ENCODE measurements around the gene ST6GALNAC1.

Gene ST6GALNAC1

DNA sequence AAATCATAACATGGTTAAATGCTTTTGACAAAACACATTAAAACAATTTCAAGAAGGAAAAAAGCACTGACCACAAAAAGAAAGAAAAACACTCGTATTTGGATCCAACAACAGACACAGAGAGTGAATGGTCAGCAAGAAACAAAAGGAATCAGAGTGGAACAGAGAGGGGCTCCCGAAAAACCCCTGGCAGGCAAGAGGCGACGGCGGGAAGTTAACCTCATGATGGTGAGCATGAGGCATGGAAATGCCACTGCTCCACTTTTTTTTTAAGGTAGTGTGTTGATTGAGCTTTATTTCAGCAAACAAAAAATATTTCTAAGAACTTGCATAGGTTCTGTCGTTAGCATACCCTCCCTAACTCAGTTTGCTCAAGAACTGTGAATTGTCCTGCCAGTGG, 32.1 kb upstream of the ST6GALNAC1 start:
- no peak for DNase-seq

GRCh38 chr17:76674600-76674999, 31.0 kb upstream of the ST6GALNAC1 start:
- DNase-seq: no peak

DNA sequence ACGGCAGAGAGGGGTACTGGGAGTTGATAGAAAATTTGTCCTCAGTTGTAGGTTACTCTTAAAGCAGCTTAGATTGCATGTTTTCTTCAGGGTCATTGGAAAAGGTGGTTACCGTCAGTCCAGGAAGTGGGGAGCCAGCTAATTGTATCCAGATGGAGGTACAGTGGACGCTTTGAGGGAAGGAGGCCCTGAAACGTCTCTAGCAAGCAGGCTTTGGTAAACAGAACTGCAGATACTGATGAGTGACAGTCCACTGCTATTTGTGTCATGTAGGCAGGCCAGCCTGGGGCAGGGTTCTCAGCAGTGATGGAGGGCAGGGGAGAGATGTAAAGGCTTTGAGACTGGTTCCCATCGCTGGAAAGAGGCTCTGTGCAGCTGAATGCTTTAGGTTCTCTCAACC, 30.2 kb upstream of the ST6GALNAC1 start:
- DNase-seq: no peak

DNA sequence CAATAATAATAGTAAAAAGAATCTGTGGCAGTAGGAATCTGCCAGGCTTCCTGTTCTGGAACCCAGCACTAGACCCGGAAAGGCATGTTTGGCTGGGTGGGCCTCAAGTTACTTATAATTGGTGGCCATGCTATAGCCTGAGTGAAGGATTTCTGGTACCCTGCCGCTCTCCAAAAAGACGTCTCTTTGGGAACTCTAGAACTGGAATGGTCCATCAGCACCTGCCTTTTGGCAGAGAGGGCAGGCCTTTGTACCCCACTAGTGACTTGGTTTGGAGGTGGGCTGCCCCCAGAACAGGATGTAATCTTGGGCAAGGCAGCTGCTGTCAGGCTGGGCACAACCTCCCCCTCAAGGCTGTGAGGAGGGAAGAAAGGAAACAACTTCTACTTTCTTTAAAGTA, 29.3 kb upstream of the ST6GALNAC1 start:
- DNase-seq: no peak

DNA sequence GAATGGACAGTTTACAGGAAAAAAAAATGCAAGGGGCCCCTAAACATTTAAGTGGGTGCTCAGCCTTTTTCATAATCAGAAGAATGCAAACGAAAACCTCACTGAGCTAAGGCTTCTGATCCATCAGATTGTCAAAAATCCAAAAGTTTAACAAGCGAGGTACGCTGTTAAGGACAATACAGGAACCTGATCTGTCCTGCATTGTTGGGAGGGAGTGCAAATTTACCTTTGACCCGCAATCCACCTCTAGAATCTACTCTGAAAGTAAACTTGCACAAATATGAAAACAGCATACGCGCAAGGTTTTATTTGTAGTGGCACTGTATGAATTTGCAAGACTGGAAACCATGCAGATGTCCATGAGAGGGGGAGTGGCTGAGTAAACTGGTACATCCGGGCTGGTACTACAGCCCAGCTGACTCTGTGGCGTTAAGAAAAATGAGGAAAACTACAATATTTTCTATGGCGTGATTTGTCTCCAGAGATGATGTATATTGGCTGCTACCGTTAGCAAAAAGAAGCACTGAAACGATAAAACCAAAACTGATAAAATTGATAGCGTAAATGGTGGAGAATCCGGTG, 28.8 kb upstream of the ST6GALNAC1 start:
- DNase-seq: no peak

GRCh38 chr17:76671912-76672262, 28.3 kb upstream of the ST6GALNAC1 start:
- no peak for DNase-seq

- DNase-seq: peak; percentile 100
Observed at GRCh38 chr17:76671123-76671911, 27.8 kb upstream of the ST6GALNAC1 start.

DNA sequence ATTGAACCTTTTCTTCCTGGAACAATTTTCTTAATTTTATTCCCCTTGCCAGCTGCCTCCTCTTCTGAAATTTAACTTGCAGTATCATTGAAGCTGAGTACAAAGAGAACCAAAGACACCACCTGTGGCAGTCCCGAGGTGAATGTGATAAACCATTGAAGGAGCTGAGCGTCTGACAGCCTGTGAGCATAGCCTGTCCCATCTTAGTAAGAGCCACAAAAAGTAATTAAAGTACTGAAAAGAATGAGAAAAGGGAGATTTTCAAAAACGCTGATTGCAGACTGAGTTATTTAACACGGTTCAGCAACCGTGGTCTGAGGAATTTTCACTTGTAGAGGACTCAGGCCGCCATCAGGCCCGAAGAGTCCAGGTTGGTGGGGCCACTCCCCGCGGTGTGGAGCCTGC, 27.2 kb upstream of the ST6GALNAC1 start:
- DNase-seq: no peak

GRCh38 chr17:76670020-76670717, 26.6 kb upstream of the ST6GALNAC1 start:
- no peak for DNase-seq

GRCh38 chr17:76667786-76668453, 24.4 kb upstream of the ST6GALNAC1 start:
- DNase-seq: no peak

DNA sequence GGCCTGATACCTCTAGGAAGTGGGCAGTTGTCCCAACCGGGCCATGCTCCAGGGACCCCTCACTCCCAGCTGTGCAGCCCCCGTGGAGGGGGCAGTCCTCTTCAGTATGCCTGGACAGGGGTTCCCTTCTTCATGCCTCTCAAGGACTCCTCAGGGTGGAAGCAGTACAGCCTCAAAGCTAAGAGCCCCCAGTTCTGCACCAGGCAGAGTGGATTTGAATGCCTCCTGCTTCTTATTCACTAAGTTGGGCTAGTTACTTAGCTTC, 23.9 kb upstream of the ST6GALNAC1 start:
- DNase-seq: no peak

DNA sequence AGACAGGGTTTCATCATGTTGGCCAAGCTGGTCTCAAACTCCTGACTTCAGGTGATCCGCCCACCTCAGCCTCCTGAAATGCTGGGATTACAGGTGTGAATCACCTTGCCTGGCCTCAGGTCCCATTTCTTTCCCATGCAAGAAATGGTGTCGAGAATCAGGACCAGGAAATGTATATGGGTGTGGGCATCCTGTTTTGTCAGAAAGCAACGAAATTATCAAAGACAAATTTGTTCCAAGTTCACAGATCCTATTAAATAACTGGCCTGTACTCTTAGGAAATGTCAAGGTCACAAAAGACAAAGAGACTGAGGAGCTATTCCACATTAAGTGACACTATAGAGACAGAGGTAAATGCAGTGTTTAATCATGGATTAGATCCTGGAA, 17.1 kb upstream of the ST6GALNAC1 start:
- no peak for DNase-seq

DNA sequence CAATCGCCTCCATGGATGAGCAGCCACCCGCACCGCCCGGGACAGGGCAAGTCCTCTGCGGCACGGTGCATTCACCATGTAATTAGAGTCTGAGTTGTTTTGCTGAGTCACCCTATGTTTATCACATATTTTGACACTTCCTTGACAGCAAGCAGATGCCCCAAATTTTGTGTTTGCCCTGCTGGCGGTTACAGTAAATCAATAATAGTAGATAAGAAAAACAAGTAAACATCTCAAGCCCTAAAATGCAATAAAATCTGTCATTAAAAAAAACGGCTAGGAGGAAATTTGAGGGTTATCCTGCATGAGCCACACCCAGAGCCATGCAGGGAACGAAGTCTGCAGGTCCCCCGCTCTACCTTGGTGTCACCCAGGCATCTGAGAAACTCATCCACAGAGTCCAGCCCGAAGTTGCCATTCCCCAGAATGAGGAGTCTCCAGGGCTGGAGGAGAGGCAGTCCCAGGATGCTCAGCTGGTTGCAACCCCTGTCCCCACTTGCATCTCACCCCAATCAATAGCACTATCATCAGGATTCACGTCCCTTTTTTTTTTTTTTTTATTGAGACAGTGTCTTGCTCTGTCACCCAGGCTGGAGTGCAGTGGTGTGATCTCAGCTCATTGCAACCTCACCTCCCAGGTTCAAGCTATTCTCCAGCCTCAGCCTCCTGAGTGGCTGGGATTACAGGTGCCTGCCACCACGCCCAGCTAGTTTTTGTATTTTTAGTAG, 16.5 kb upstream of the ST6GALNAC1 start:
- peak; percentile 15 to 34 (median 32) for DNase-seq

- no peak for DNase-seq
Observed at GRCh38 chr17:76658242-76658662, 14.7 kb upstream of the ST6GALNAC1 start.

- DNase-seq: no peak
Observed at GRCh38 chr17:76657505-76658241, 14.1 kb upstream of the ST6GALNAC1 start.

DNA sequence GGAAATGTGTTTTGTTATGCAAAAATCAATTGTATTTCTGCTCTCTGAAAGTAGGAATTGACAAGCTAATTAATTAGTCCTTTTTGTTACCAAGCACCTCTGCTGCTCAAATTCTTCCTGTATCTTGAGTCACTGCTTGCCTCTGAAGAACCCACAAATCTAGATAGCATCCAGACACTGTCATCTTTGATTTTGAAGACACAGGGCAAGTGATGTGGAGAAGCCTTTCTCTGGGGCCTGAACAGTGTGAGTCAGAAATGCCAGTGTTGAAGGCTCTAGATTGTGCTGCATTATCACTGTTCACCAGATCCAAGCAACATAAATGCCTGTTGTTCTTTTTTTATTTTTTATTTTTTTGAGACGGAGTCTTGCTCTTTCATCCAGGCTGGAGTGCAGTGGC, 10.9 kb upstream of the ST6GALNAC1 start:
- no peak for DNase-seq

GRCh38 chr17:76650504-76650903, 6.9 kb upstream of the ST6GALNAC1 start:
- DNase-seq: no peak

DNA sequence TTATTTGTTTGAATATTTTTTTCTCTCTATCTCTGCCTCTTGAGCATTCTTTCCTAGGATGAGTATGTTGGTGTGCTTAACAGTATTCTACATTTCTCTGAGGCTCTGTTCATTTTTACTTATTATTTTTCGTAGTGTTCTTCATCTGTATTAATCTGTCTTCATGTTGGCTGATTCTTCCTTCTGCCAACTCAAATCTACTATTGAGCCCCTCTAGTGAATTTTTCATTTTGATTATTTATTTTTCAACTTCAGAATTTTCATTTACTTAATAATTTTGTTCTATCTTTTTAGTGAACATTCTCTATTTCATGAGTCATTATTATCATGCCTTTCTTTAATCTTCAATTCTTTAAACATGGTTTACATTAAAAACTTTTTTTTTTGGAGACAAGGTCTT, 3.2 kb upstream of the ST6GALNAC1 start:
- no peak for DNase-seq

DNA sequence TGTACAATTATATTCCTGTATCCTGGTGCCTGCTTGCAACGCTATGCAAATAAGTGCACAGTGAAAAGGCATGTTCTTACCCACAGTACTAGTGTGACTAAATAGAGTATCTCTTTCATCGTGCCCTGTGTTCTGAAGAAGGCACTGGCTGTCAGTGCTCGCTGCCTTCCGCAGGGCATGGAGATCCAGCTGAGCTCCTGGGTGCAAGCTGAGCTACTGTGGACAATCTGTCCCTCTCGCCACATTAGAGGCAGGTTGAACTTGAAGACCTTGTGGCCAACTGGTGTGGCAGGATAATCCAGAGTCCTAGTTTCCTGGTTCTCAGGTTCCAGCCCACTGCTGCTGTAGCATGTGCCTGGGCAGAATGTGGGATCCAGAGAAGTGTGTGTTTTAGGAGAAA, 1.9 kb upstream of the ST6GALNAC1 start:
- no peak for DNase-seq

GRCh38 chr17:76644995-76645394, 1.4 kb upstream of the ST6GALNAC1 start:
- no peak for DNase-seq

DNA sequence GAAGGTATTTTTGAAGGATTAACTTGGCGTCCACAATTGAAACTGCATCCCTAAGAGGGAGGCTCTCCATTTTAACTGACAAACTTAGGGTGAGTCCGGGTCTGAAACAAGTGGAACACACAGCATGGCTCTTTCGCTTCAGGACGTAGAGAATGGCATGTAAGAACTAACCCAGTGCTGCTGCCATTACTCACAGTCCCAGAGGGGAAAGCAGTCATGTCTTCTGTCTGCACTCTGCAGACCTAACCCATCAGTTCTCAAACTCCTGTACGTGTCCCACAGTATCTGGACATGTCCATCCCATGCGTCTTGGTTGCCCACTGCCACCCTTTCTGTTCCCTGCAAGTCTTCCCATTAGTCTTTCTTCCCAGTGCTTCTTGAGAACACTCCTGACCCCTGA, 563 bp downstream of the ST6GALNAC1 start:
- DNase-seq: no peak

DNA sequence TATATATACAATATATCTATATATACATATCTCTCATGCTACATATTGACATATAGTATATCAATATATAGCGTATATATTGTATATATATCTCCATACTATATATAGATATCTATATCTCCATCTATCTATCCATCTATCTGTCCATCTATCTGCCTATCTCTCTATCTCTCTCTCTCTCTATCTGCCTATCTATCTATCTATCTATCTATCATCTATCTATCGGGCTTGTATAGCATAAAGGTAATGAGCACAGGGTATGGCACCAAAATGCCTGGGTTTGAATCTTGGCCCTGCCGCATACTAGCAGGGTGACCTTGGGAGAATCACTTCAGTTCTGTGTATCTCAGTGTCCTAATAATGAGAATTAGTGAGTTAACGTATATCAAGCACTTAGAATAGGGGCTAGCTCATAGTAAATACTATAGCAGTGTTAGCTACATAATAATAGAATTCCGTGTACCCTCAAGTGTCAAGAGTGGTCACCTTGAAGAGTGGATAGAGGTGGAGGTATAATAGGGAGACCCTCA, 1.5 kb downstream of the ST6GALNAC1 start:
- DNase-seq: no peak

Measured in suppressor macrophage treated with lipopolysaccharide for 1 hour (primary cell).